ENCODE measurements around the gene HOXB3.

DNA sequence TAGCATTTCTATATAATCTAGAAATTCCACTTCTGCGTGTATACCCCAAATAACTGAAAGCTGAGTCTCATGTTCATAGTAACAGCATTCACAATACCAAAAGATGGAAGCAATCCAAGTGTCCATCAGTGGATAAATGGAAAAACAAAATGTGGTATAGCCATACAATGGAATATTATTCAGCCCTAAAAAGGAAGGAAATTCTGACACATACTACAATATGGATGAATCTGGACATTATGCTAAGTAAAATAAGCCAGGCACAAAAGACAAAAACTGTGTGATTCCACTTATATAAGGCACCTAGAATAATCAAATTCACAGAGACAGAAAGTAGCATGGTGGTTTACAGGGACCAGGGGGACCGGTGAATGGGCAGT, 79.7 kb downstream of the HOXB3 start:
- TF ChIP-seq, protein P1, sequence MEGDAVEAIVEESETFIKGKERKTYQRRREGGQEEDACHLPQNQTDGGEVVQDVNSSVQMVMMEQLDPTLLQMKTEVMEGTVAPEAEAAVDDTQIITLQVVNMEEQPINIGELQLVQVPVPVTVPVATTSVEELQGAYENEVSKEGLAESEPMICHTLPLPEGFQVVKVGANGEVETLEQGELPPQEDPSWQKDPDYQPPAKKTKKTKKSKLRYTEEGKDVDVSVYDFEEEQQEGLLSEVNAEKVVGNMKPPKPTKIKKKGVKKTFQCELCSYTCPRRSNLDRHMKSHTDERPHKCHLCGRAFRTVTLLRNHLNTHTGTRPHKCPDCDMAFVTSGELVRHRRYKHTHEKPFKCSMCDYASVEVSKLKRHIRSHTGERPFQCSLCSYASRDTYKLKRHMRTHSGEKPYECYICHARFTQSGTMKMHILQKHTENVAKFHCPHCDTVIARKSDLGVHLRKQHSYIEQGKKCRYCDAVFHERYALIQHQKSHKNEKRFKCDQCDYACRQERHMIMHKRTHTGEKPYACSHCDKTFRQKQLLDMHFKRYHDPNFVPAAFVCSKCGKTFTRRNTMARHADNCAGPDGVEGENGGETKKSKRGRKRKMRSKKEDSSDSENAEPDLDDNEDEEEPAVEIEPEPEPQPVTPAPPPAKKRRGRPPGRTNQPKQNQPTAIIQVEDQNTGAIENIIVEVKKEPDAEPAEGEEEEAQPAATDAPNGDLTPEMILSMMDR (IDR thresholded peaks at IDR 0.05): no peak
- no peak for TF ChIP-seq POLR2A (IDR thresholded peaks at IDR 0.05)
- no peak for TF ChIP-seq EP300 (IDR thresholded peaks at IDR 0.05)
